Measurements from ENCODE around the gene KCNG2.

KCNG2 gene

DNA sequence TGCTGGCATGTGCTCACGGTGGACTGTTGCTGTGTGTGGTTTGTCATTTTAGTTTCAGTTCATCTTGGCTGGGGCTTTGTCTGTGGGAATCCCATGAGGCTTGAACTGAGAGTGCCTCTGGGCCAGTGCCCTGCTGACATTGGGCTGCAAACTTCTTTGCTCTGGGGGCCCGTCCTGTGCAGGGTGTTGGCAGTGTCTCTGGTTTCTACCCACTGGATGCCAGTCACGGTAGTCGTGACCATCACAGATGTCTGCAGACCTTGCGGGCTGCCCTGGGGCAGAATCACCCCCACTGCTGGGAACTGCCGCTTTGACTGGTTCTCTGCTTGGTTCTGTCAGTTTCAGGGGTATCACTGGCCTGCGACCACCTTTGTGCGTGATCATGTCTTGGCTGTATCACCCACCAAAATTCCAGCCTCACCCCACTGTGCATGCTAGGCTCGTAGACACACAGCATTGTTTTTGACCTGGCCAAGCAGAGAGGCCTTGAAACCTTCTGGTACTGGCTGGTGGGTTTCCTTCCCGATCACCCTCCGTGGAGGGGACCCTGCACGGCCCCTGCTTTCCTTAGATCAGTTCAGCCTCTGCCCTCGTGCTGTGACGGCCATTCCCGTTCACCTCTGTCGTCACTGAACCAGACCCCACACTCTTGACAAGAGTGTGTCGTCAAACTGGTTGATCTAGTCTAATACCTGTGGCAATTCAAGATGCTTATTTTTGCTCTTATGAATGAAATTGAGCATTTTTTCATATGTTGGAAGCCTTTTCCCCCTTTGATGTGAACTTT is 57.6 kb downstream of the KCNG2 start:
- no peak for DNase-seq (ENCODE audit: low spot score)
- TF ChIP-seq, protein P1, sequence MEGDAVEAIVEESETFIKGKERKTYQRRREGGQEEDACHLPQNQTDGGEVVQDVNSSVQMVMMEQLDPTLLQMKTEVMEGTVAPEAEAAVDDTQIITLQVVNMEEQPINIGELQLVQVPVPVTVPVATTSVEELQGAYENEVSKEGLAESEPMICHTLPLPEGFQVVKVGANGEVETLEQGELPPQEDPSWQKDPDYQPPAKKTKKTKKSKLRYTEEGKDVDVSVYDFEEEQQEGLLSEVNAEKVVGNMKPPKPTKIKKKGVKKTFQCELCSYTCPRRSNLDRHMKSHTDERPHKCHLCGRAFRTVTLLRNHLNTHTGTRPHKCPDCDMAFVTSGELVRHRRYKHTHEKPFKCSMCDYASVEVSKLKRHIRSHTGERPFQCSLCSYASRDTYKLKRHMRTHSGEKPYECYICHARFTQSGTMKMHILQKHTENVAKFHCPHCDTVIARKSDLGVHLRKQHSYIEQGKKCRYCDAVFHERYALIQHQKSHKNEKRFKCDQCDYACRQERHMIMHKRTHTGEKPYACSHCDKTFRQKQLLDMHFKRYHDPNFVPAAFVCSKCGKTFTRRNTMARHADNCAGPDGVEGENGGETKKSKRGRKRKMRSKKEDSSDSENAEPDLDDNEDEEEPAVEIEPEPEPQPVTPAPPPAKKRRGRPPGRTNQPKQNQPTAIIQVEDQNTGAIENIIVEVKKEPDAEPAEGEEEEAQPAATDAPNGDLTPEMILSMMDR (IDR thresholded peaks at IDR 0.05; ENCODE audit: poor library complexity, severe bottlenecking): no peak
- Histone ChIP-seq H3K9me3 (ENCODE audit: severe bottlenecking) (no peaks in the 10 kb centered on the region), H3K4me1 (ENCODE audit: insufficient read depth, poor library complexity, severe bottlenecking) (no peaks in the 10 kb centered on the region), H3K4me3 (ENCODE audit: severe bottlenecking) (no peak overlapping the region), H3K27ac (ENCODE audit: poor library complexity, severe bottlenecking) (no peak overlapping the region), H3K27me3 (ENCODE audit: insufficient read depth, poor library complexity, severe bottlenecking) (peaks cover 12% of the 10 kb centered on the region), H3K36me3 (ENCODE audit: low read depth) (no peaks in the 10 kb centered on the region)
- no peak for ATAC-seq (ENCODE audit: low read depth)

DNA sequence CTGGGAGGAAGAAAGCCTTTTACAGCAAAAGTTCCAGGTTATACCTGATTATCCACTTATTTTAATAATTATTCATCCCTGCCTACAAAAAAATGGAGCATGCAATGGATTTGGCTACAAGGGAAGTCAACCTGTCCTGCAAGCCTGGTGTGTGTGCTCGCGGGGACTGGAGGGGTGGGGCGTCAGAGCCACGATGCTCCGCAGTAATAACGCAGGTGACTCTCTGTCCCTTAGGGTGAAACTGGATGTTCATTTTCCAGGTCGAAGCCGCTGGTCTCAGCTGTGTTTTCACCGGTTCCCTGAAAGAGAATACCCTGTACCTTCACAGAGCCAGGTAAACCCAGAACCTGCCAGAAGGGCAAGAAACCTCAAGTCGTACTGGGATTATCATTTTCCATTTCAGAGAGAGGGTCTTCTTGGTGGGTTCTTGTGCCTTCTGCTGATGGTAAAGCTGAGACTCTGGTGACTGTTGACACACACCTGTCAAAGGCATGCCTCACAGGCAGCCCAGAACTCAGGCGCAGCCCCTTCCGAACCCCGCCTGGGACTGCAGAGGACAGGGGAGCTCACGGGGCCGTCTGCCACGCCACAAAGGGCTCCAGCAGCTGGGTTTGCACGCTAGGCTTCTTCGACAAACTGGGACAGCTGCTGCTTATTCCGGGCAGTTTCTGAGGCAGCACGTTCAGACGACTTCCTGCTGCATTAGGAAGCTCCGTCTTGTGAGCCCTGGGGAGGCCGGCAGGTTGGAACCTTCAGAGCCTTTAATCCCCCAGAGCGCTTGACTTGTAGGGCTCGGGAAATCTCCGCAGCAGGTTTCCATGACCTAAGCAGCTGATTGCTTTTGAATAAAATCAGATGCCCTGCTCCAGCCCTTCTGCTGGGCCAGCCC is 58.6 kb downstream of the KCNG2 start:
- H3K27me3 ChIP-seq (ENCODE audit: insufficient read depth, poor library complexity, severe bottlenecking): peaks cover 17% of the 10 kb centered on the region
- no peaks in the 10 kb centered on the region for H3K4me1 ChIP-seq (ENCODE audit: insufficient read depth, poor library complexity, severe bottlenecking)
- DNase-seq (ENCODE audit: low spot score): no peak
- H3K4me3 ChIP-seq (ENCODE audit: severe bottlenecking): no peak overlapping the region
- peak; percentile 54 for ATAC-seq (ENCODE audit: low read depth)
- H3K9me3 ChIP-seq (ENCODE audit: severe bottlenecking): no peaks in the 10 kb centered on the region
- TF ChIP-seq, protein P1 (IDR thresholded peaks at IDR 0.05; ENCODE audit: poor library complexity, severe bottlenecking): no peak
- H3K36me3 ChIP-seq (ENCODE audit: low read depth): no peaks in the 10 kb centered on the region
- H3K27ac ChIP-seq (ENCODE audit: poor library complexity, severe bottlenecking): no peak overlapping the region

DNA sequence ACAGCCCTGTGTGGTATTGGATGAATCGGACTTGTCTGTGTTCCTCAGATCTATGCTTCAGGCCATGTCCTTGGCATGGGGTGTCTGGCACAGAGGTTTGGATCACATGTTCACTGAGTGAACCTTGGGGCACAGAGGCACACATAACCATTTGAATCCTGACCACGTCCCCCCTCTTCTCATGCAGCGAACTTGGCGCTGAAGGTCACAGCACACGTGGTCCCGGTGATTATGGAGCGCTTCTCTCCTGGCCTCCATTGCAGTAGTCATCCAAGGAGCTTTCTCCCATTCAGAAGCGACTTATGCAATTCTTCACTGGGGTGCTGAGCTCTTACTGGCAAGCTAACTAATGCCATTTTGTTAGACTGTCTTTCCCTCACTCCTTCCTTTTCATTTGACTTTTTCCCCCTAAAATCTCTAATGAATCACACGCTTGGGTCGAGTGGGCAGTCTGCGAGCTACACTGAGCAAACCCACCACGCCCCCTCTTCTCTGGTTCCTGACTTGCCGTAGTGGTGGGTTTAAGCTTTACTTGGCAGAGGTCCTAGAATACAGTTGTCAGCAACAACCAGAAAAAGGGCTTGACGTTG is 59.4 kb downstream of the KCNG2 start:
- Histone ChIP-seq H3K27ac (ENCODE audit: poor library complexity, severe bottlenecking) (no peak overlapping the region), H3K27me3 (ENCODE audit: insufficient read depth, poor library complexity, severe bottlenecking) (peaks cover 18% of the 10 kb centered on the region), H3K4me3 (ENCODE audit: severe bottlenecking) (no peak overlapping the region), H3K36me3 (ENCODE audit: low read depth) (no peaks in the 10 kb centered on the region), H3K9me3 (ENCODE audit: severe bottlenecking) (no peaks in the 10 kb centered on the region), H3K4me1 (ENCODE audit: insufficient read depth, poor library complexity, severe bottlenecking) (no peaks in the 10 kb centered on the region)
- peak; percentile 29; the same call in 2 of the 3 replicates for ATAC-seq (ENCODE audit: low read depth)
- no peak for DNase-seq (ENCODE audit: low spot score)
- TF ChIP-seq, protein P1 (IDR thresholded peaks at IDR 0.05; ENCODE audit: poor library complexity, severe bottlenecking): no peak

DNA sequence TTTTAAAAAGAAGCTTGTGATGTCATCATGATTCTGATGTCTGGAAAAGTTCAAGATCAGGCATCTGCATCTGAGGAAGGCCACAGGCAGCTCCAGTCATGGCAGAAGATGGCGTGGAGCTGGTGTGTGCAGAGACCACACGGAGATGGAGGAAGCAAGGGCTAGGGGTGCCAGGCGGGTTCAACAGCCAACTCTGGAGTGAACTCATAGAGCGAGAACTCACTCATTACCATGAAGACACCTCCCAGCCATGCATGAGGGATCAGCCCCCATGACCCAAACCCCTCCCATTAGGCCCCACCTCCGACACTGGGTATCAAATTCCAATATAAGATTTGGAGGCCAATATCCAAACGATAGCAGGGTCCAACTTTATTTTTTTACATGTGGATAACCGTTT is 61.6 kb downstream of the KCNG2 start:
- peaks cover 21% of the 10 kb centered on the region for H3K27me3 ChIP-seq (ENCODE audit: insufficient read depth, poor library complexity, severe bottlenecking)
- no peak for ATAC-seq (ENCODE audit: low read depth)
- TF ChIP-seq, protein P1 (IDR thresholded peaks at IDR 0.05; ENCODE audit: poor library complexity, severe bottlenecking): no peak

More for the DNA sequence above, 61.6 kb downstream of the KCNG2 start:
- Histone ChIP-seq H3K27ac (ENCODE audit: poor library complexity, severe bottlenecking) (no peak overlapping the region), H3K36me3 (ENCODE audit: low read depth) (no peaks in the 10 kb centered on the region), H3K4me1 (ENCODE audit: insufficient read depth, poor library complexity, severe bottlenecking) (no peaks in the 10 kb centered on the region), H3K4me3 (ENCODE audit: severe bottlenecking) (no peak overlapping the region), H3K9me3 (ENCODE audit: severe bottlenecking) (no peaks in the 10 kb centered on the region)
- no peak for DNase-seq (ENCODE audit: low spot score)

All from RWPE2 (cell line).